ENCODE data around the gene CCDC141.
A peak's percentile ranks its signal among the peaks of the same experiment; 100 is the strongest.
"Not testable (repeated sequence)": the region's sequence is repeated elsewhere in the genome, so short reads cannot be mapped to it uniquely, and the experiment has no call there.

CCDC141 gene

GRCh38 chr2:179049546-179050311, at the start of gene CCDC141:
Gene CCDC141, minus strand, starts transcription at chr2:179050137. Its CDS starts 196 bp downstream, at chr2:179049941.
- Mint-ChIP-seq H3K4me3 (peak within 1 kb of the TSS; percentile 35), H3K9me3 (no peaks in the 10 kb centered on the region), H3K4me1 (ENCODE audit: low read depth) (peaks cover 5% of the 10 kb centered on the region), H3K27ac (no peak within 1 kb of the TSS), H3K27me3 (no peaks in the 10 kb centered on the region), H3K36me3 (ENCODE audit: low read depth) (no peaks in the 10 kb centered on the region)
- intact Hi-C loops (cut with micrococcal nuclease) = no loop called here

GRCh38 chr2:179098080-179098689, 48.2 kb upstream of the CCDC141 start:
- Mint-ChIP-seq H3K27ac (no peak overlapping the region), H3K4me1 (ENCODE audit: low read depth) (peaks cover 6% of the 10 kb centered on the region), H3K36me3 (ENCODE audit: low read depth) (peaks cover 6% of the 10 kb centered on the region), H3K9me3 (no peaks in the 10 kb centered on the region), H3K4me3 (no peak overlapping the region), H3K27me3 (no peaks in the 10 kb centered on the region)
- intact Hi-C loops (cut with micrococcal nuclease) = no loop called here

- intact Hi-C loops (cut with micrococcal nuclease) = no loop called here
- Mint-ChIP-seq H3K36me3 (ENCODE audit: low read depth) (no peaks in the 10 kb centered on the region), H3K4me3 (no peak overlapping the region), H3K4me1 (ENCODE audit: low read depth) (peaks cover 6% of the 10 kb centered on the region), H3K9me3 (peaks cover 3% of the 10 kb centered on the region), H3K27me3 (no peaks in the 10 kb centered on the region), H3K27ac (no peak overlapping the region)
Observed at GRCh38 chr2:179097131-179097530, 47.2 kb upstream of the CCDC141 start.

- peaks cover 9% of the 10 kb centered on the region for H3K9me3 Mint-ChIP-seq
- intact Hi-C loops (cut with micrococcal nuclease) = no loop called here
- no peak overlapping the region for H3K27ac Mint-ChIP-seq
- no peaks in the 10 kb centered on the region for H3K36me3 Mint-ChIP-seq (ENCODE audit: low read depth)
- H3K4me3 Mint-ChIP-seq = no peak overlapping the region
- H3K27me3 Mint-ChIP-seq = no peaks in the 10 kb centered on the region
- H3K4me1 Mint-ChIP-seq (ENCODE audit: low read depth) = peaks cover 6% of the 10 kb centered on the region
Observed at GRCh38 chr2:179096090-179096489, 46.2 kb upstream of the CCDC141 start.

- H3K36me3 Mint-ChIP-seq (ENCODE audit: low read depth); H3K4me3 Mint-ChIP-seq; H3K4me1 Mint-ChIP-seq (ENCODE audit: low read depth); H3K27ac Mint-ChIP-seq; H3K27me3 Mint-ChIP-seq; intact Hi-C loops (cut with micrococcal nuclease): not testable (repeated sequence)
- H3K9me3 Mint-ChIP-seq = peaks cover 19% of the 10 kb centered on the region
Observed at GRCh38 chr2:179092912-179093311, 43.0 kb upstream of the CCDC141 start.

- H3K4me3 Mint-ChIP-seq = no peak overlapping the region
Observed at GRCh38 chr2:179082697-179083096, 32.8 kb upstream of the CCDC141 start.

GRCh38 chr2:179081954-179082353, 32.0 kb upstream of the CCDC141 start:
- H3K27ac Mint-ChIP-seq = no peak overlapping the region
- no peaks in the 10 kb centered on the region for H3K27me3 Mint-ChIP-seq
- intact Hi-C loops (cut with micrococcal nuclease) = no loop called here
- H3K4me3 Mint-ChIP-seq = no peak overlapping the region
- H3K4me1 Mint-ChIP-seq (ENCODE audit: low read depth) = no peaks in the 10 kb centered on the region
- H3K9me3 Mint-ChIP-seq = peaks cover 23% of the 10 kb centered on the region
- no peaks in the 10 kb centered on the region for H3K36me3 Mint-ChIP-seq (ENCODE audit: low read depth)

More at GRCh38 chr2:179082697-179083096, 32.8 kb upstream of the CCDC141 start:
- Mint-ChIP-seq H3K27me3 (no peaks in the 10 kb centered on the region), H3K27ac (no peak overlapping the region), H3K36me3 (ENCODE audit: low read depth) (no peaks in the 10 kb centered on the region), H3K9me3 (peaks cover 15% of the 10 kb centered on the region), H3K4me1 (ENCODE audit: low read depth) (no peaks in the 10 kb centered on the region)
- intact Hi-C loops (cut with micrococcal nuclease) = no loop called here

GRCh38 chr2:179072527-179072926, 22.6 kb upstream of the CCDC141 start:
- H3K4me1 Mint-ChIP-seq (ENCODE audit: low read depth) = no peaks in the 10 kb centered on the region
- no peaks in the 10 kb centered on the region for H3K36me3 Mint-ChIP-seq (ENCODE audit: low read depth)
- no peak overlapping the region for H3K27ac Mint-ChIP-seq
- intact Hi-C loops (cut with micrococcal nuclease) = no loop called here
- H3K4me3 Mint-ChIP-seq = no peak overlapping the region
- H3K9me3 Mint-ChIP-seq = peaks cover 40% of the 10 kb centered on the region
- H3K27me3 Mint-ChIP-seq = no peaks in the 10 kb centered on the region

- peaks cover 40% of the 10 kb centered on the region for H3K9me3 Mint-ChIP-seq
- no peaks in the 10 kb centered on the region for H3K4me1 Mint-ChIP-seq (ENCODE audit: low read depth)
- no peaks in the 10 kb centered on the region for H3K36me3 Mint-ChIP-seq (ENCODE audit: low read depth)
- no peak overlapping the region for H3K27ac Mint-ChIP-seq
- H3K27me3 Mint-ChIP-seq = no peaks in the 10 kb centered on the region
- intact Hi-C loops (cut with micrococcal nuclease) = no loop called here
- no peak overlapping the region for H3K4me3 Mint-ChIP-seq
Observed at GRCh38 chr2:179071810-179072355, 21.9 kb upstream of the CCDC141 start.

- Mint-ChIP-seq H3K27me3 (no peaks in the 10 kb centered on the region), H3K36me3 (ENCODE audit: low read depth) (no peaks in the 10 kb centered on the region), H3K4me3 (no peak overlapping the region), H3K4me1 (ENCODE audit: low read depth) (no peaks in the 10 kb centered on the region), H3K27ac (no peak overlapping the region), H3K9me3 (peaks cover 40% of the 10 kb centered on the region)
- intact Hi-C loops (cut with micrococcal nuclease) = no loop called here
Observed at GRCh38 chr2:179070895-179071294, 21.0 kb upstream of the CCDC141 start.

GRCh38 chr2:179069685-179070084, 19.7 kb upstream of the CCDC141 start:
- Mint-ChIP-seq H3K9me3 (peaks cover 42% of the 10 kb centered on the region), H3K27me3 (no peaks in the 10 kb centered on the region), H3K27ac (no peak overlapping the region), H3K4me1 (ENCODE audit: low read depth) (no peaks in the 10 kb centered on the region), H3K36me3 (ENCODE audit: low read depth) (no peaks in the 10 kb centered on the region), H3K4me3 (no peak overlapping the region)
- intact Hi-C loops (cut with micrococcal nuclease) = no loop called here

- Mint-ChIP-seq H3K27me3 (no peaks in the 10 kb centered on the region), H3K36me3 (ENCODE audit: low read depth) (no peaks in the 10 kb centered on the region), H3K9me3 (peaks cover 41% of the 10 kb centered on the region), H3K4me3 (no peak overlapping the region), H3K4me1 (ENCODE audit: low read depth) (no peaks in the 10 kb centered on the region), H3K27ac (no peak overlapping the region)
- intact Hi-C loops (cut with micrococcal nuclease) = no loop called here
Observed at GRCh38 chr2:179068991-179069643, 19.2 kb upstream of the CCDC141 start.

GRCh38 chr2:179059026-179059700, 9.2 kb upstream of the CCDC141 start:
- Mint-ChIP-seq H3K27ac (no peak overlapping the region), H3K9me3 (peaks cover 6% of the 10 kb centered on the region), H3K4me3 (no peak overlapping the region), H3K4me1 (ENCODE audit: low read depth) (peaks cover 10% of the 10 kb centered on the region), H3K36me3 (ENCODE audit: low read depth) (no peaks in the 10 kb centered on the region), H3K27me3 (no peaks in the 10 kb centered on the region)
- intact Hi-C loops (cut with micrococcal nuclease) = no loop called here

- Mint-ChIP-seq H3K27ac (no peak overlapping the region), H3K9me3 (no peaks in the 10 kb centered on the region), H3K36me3 (ENCODE audit: low read depth) (no peaks in the 10 kb centered on the region), H3K4me3 (no peak overlapping the region), H3K27me3 (no peaks in the 10 kb centered on the region), H3K4me1 (ENCODE audit: low read depth) (peaks cover 10% of the 10 kb centered on the region)
- intact Hi-C loops (cut with micrococcal nuclease) = no loop called here
Observed at GRCh38 chr2:179057737-179058136, 7.8 kb upstream of the CCDC141 start.

All from dendritic cell treated with granulocyte-macrophage colony-stimulating factor and Interleukin-4, amounts not matched to agents 40 ng/mL and 50 ng/mL, for 4 days (primary cell).